ENCODE results near the gene C11orf42.

The C11orf42 gene

GRCh38 chr11:6205366-6205765, at the start of gene C11orf42:
C11orf42 (plus strand) TSS chr11:6205557; CDS start chr11:6205616, 59 bp downstream.
- no peak for DNase-seq

GRCh38 chr11:6156628-6157359, 48.6 kb upstream of the C11orf42 start:
- no peak for DNase-seq

GRCh38 chr11:6170226-6170625, 35.1 kb upstream of the C11orf42 start, which contains the start of gene OR52B2:
OR52B2 (minus strand) TSS chr11:6170326; CDS start chr11:6170326, 0 bp downstream.
- DNase-seq = no peak

GRCh38 chr11:6175440-6175839, 29.9 kb upstream of the C11orf42 start:
- no peak for DNase-seq

- no peak for DNase-seq
Observed at GRCh38 chr11:6191742-6192141, 13.6 kb upstream of the C11orf42 start.

- DNase-seq = no peak
Observed at GRCh38 chr11:6194065-6194581, 11.2 kb upstream of the C11orf42 start.

GRCh38 chr11:6196396-6196795, 9.0 kb upstream of the C11orf42 start:
- no peak for DNase-seq

GRCh38 chr11:6197466-6198200, 7.7 kb upstream of the C11orf42 start:
- DNase-seq = no peak

- DNase-seq = no peak
Observed at GRCh38 chr11:6199174-6199810, 6.1 kb upstream of the C11orf42 start, which contains the start of gene OR52W1. OR52W1 (plus strand) TSS chr11:6199224; CDS start chr11:6199224, 0 bp downstream.

- DNase-seq = no peak
Observed at GRCh38 chr11:6200975-6201374, 4.4 kb upstream of the C11orf42 start.

- DNase-seq = no peak
Observed at GRCh38 chr11:6201481-6201880, 3.9 kb upstream of the C11orf42 start.

- no peak for DNase-seq
Observed at GRCh38 chr11:6202041-6202440, 3.3 kb upstream of the C11orf42 start.

GRCh38 chr11:6203327-6203726, 2.0 kb upstream of the C11orf42 start:
- no peak for DNase-seq

- no peak for DNase-seq
Observed at GRCh38 chr11:6204706-6205105, 651 bp upstream of the C11orf42 start.

GRCh38 chr11:6206456-6207180, 1.3 kb downstream of the C11orf42 start:
- DNase-seq = no peak

GRCh38 chr11:6209801-6210200, 4.4 kb downstream of the C11orf42 start:
- no peak for DNase-seq

GRCh38 chr11:6210274-6210955, 5.1 kb downstream of the C11orf42 start:
- no peak for DNase-seq

- DNase-seq = no peak
Observed at GRCh38 chr11:6214530-6214929, 9.2 kb downstream of the C11orf42 start.

GRCh38 chr11:6216501-6216900, 11.1 kb downstream of the C11orf42 start:
- DNase-seq = no peak

GRCh38 chr11:6217722-6218121, 12.4 kb downstream of the C11orf42 start:
- DNase-seq = no peak

GRCh38 chr11:6219359-6219758, 14.0 kb downstream of the C11orf42 start:
- DNase-seq = no peak

GRCh38 chr11:6223854-6224253, 18.5 kb downstream of the C11orf42 start:
- no peak for DNase-seq

Data from NCI-H2081 (cell line).